A549 (cell line): ENCODE results near the gene TRPV6. TPM values are rescaled to one million over a fixed set of nuclear protein-coding genes. Genes with fewer than 3 reads are reported as not detected.
A peak's percentile ranks its signal among the peaks of the same experiment; 100 is the strongest.

ENCODE experiments used
- ATAC-seq, 2 experiments: fragments of 200-7000 bp in 1 of 2; fragments of >200 bp in 1 of 2; cut with Nextera tagmentation in 1 of 2; cut with Tn5 transposase in 1 of 2; 3 replicates each; pipeline versions ENCODE4 v1.8.0 to v1.9.1; 2018 to 2020; ENCODE audit warnings: mild to moderate bottlenecking in 1 of 2, moderate library complexity in 1 of 2
- CTCF ChIA-PET: fragments of 300-600 bp; sonication (Branson Sonifier 250); formaldehyde crosslinking; extraction: SDS; loops from one replicate; lab custom pipeline; 2021; ENCODE audit warnings: antibody characterized with exemption, inconsistent platforms; lab: Yijun Ruan, JAX
- POLR2A ChIA-PET: fragments of 350-600 bp; formaldehyde crosslinking; extraction: SDS; loops from one replicate; lab custom pipeline; 2021; ENCODE audit warnings: antibody characterized with exemption, inconsistent platforms; lab: Yijun Ruan, JAX
- DNase-seq, 2 experiments: peaks; one replicate each; pipeline versions ENCODE4 v3.0.0 to v3.0.0-alpha.2; 2011 to 2016; ENCODE audit warnings: low read depth in 1 of 2, low spot score in 1 of 2
- FAIRE-seq: peaks from 2 replicates; lab custom pipeline; 2011; peaks lifted over from hg19 to GRCh38; lab: Jason Lieb, UNC
- H3K27ac ChIP-seq, 2 experiments: fragments of >200 bp; sonication (Bioruptor Twin); formaldehyde crosslinking; 3 replicates each; pipeline ENCODE4 v1.5.1; 2016 to 2017
- H3K4me1 ChIP-seq: fragments of >200 bp; sonication (Bioruptor Twin); formaldehyde crosslinking; 3 replicates; pipeline ENCODE4 v1.6.1; 2016
- H3K4me2 ChIP-seq: fragments of >200 bp; sonication (Bioruptor Twin); formaldehyde crosslinking; 3 replicates; pipeline ENCODE4 v1.6.1; 2016
- H3K4me3 ChIP-seq: fragments of >200 bp; sonication (Bioruptor Twin); formaldehyde crosslinking; 3 replicates; pipeline ENCODE4 v1.5.1; 2016
- H3K9me3 ChIP-seq: fragments of >200 bp; sonication (Bioruptor Twin); formaldehyde crosslinking; 3 replicates; pipeline ENCODE4 v1.6.1; 2016
- BHLHE40 ChIP-seq: IDR thresholded peaks from 2 replicates; pipeline ENCODE4 v1.6.1; 2012; ENCODE audit warnings: low read depth, low read length, inconsistent platforms
- CBX8 ChIP-seq: fragments of 200-600 bp; sonication (generic); IDR thresholded peaks from 2 replicates; pipeline ENCODE4 v1.6.1; 2016
- CEBPB ChIP-seq, 2 experiments: fragments of >200 bp in 1 of 2; sonication (Bioruptor Twin) in 1 of 2; formaldehyde crosslinking in 1 of 2; IDR thresholded peaks; 2 replicates each; pipeline ENCODE4 v1.6.1; 2012 to 2016
- CHD2 ChIP-seq: fragments of 150-350 bp; IDR thresholded peaks from 2 replicates; pipeline ENCODE4 v1.6.1; 2014; ENCODE audit warnings: low read length; ENCODE audit not compliant: partially characterized antibody
- CHD4 ChIP-seq: fragments of 200-600 bp; sonication (generic); IDR thresholded peaks from 2 replicates; pipeline ENCODE4 v1.6.1; 2016; ENCODE audit warnings: antibody characterized with exemption, mild to moderate bottlenecking, borderline replicate concordance
- CTCF ChIP-seq: fragments of >200 bp; sonication (Bioruptor Twin); formaldehyde crosslinking; IDR thresholded peaks from 3 replicates; pipeline ENCODE4 v1.5.1; 2016
- EP300 ChIP-seq, 2 experiments: fragments of >200 bp; sonication (Bioruptor Twin); formaldehyde crosslinking; IDR thresholded peaks; 2 replicates in 1 of 2; 3 replicates in 1 of 2; pipeline ENCODE4 v1.6.1; 2016 to 2017
- FOXS1 ChIP-seq: fragments of 250-450 bp; sonication (Bioruptor Pico); IDR thresholded peaks from 2 replicates; pipeline ENCODE4 v1.5.0; 2020; ENCODE audit warnings: mild to moderate bottlenecking, moderate library complexity
- HDAC2 ChIP-seq: fragments of 200-600 bp; sonication (generic); IDR thresholded peaks from 2 replicates; pipeline ENCODE4 v1.6.1; 2016
- HES2 ChIP-seq: fragments of >200 bp; sonication (Bioruptor Twin); formaldehyde crosslinking; IDR thresholded peaks from 2 replicates; pipeline ENCODE4 v1.6.1; 2016
- HEYL ChIP-seq: fragments of 250-450 bp; sonication (Bioruptor Pico); IDR thresholded peaks from 2 replicates; pipeline ENCODE4 v1.8.0; 2021; ENCODE audit warnings: mild to moderate bottlenecking, moderate library complexity
- KDM1A ChIP-seq: fragments of 200-600 bp; sonication (generic); IDR thresholded peaks from 2 replicates; pipeline ENCODE4 v1.6.1; 2016; ENCODE audit warnings: low read depth, mild to moderate bottlenecking
- MAFK ChIP-seq: fragments of 450-650 bp; IDR thresholded peaks from 2 replicates; pipeline ENCODE4 v1.6.1; 2014; ENCODE audit not compliant: partially characterized antibody
- MAZ ChIP-seq: fragments of 150-350 bp; IDR thresholded peaks from 2 replicates; pipeline ENCODE4 v1.6.1; 2014; ENCODE audit warnings: antibody characterized with exemption, low read depth, low read length, borderline replicate concordance
- NFE2L2 ChIP-seq: fragments of 150-350 bp; conservative IDR thresholded peaks from 2 replicates; pipeline ENCODE4 v1.6.1; 2014; ENCODE audit warnings: low read length
- POLR2AphosphoS2 ChIP-seq: conservative IDR thresholded peaks from 2 replicates; pipeline ENCODE4 v1.6.1; 2012; ENCODE audit warnings: low read length, improper control_type of control experiment, inconsistent platforms
- RAD21 ChIP-seq, 2 experiments: fragments of >200 bp in 1 of 2; sonication (Bioruptor Twin) in 1 of 2; formaldehyde crosslinking in 1 of 2; IDR thresholded peaks in 1 of 2; conservative IDR thresholded peaks in 1 of 2; 2 replicates in 1 of 2; 3 replicates in 1 of 2; pipeline ENCODE4 v1.6.1; 2012 to 2018; ENCODE audit warnings: inconsistent platforms in 1 of 2
- RNF2 ChIP-seq: fragments of 200-600 bp; sonication (generic); IDR thresholded peaks from 2 replicates; pipeline ENCODE4 v1.6.1; 2016; ENCODE audit warnings: low read depth, mild to moderate bottlenecking, antibody characterized with exemption, moderate library complexity, borderline replicate concordance
- SMC3 ChIP-seq: fragments of >200 bp; sonication (Bioruptor Twin); formaldehyde crosslinking; IDR thresholded peaks from 3 replicates; pipeline ENCODE4 v1.6.1; 2018; ENCODE audit warnings: inconsistent platforms
- SREBF2 ChIP-seq: fragments of 450-650 bp; IDR thresholded peaks from 2 replicates; pipeline ENCODE4 v1.6.1; 2014; ENCODE audit warnings: mild to moderate bottlenecking, moderate library complexity
- TFCP2L1 ChIP-seq: fragments of 250-450 bp; sonication (Bioruptor Pico); IDR thresholded peaks from 2 replicates; pipeline ENCODE4 v1.5.0; 2021; ENCODE audit warnings: mild to moderate bottlenecking
- USF2 ChIP-seq: fragments of 450-650 bp; IDR thresholded peaks from 2 replicates; pipeline ENCODE4 v1.6.1; 2014; ENCODE audit warnings: antibody characterized with exemption
- ZC3H11A ChIP-seq: fragments of 450-650 bp; IDR thresholded peaks from 2 replicates; pipeline ENCODE4 v1.6.1; 2014; ENCODE audit warnings: antibody characterized with exemption, mild to moderate bottlenecking
- ZNF302 ChIP-seq: fragments of 250-450 bp; sonication (Bioruptor Pico); IDR thresholded peaks from 2 replicates; pipeline ENCODE4 v1.9.0; 2021; ENCODE audit warnings: inconsistent platforms, mild to moderate bottlenecking, moderate library complexity
- WGBS: methylation state at CpG from one replicate; pipeline ENCODE4 v1.1.6; 2017; ENCODE audit errors: missing lambda C conversion rate; 5-methylcytosine and 5-hydroxymethylcytosine counted together
- polyA plus RNA-seq, 4 experiments: library from polyadenylated mRNA; depleted of rRNA in 3 of 4; stranded (reverse); fragments of >200 nt; fragmentation: RNase III in 1 of 4; extraction: RNeasy Plus Mini Kit Qiagen cat#74134 plus additional on column Dnase treatment in 1 of 4; gene quantifications; 2 replicates in 3 of 4; 3 replicates in 1 of 4; pipeline ENCODE4 v1.2.3, GENCODE V29; 2011 to 2017
- TF ChIP-seq, protein P1 (sequence below): IDR thresholded peaks from 2 replicates; pipeline ENCODE4 v1.6.1; 2012; ENCODE audit warnings: low read depth, borderline replicate concordance
- TF ChIP-seq, protein P2 (sequence below): fragments of 200-600 bp; sonication (generic); IDR thresholded peaks from 2 replicates; pipeline ENCODE4 v1.6.1; 2016; ENCODE audit warnings: antibody characterized with exemption, mild to moderate bottlenecking, moderate library complexity

TRPV6 gene
- polyA plus RNA-seq, 2 of the 4 experiments (the other 2 are of a cell fraction) = not detected

- Histone ChIP-seq H3K4me1 (no peaks in the 10 kb centered on the region), H3K27ac (no peak overlapping the region), H3K4me3 (no peak overlapping the region), H3K9me3 (peaks cover 2% of the 10 kb centered on the region; the same call in 1 of the 3 replicates), H3K4me2 (no peak overlapping the region)
- DNase-seq (peak; percentile 31 to 70), ATAC-seq (peak; percentile 85 to 94), FAIRE-seq (no peak)
- POLR2A ChIA-PET = no interaction called here
- CTCF ChIA-PET = interaction anchor here (0.6 to 1.8 kb wide), 3 partner anchors 92 to 363 kb away, joined by 3 to 8 read pairs (median 3); no protein-coding TSS in a partner anchor
- 20% methylated on average over 21 of the region's 21 CpGs for WGBS
- TF ChIP-seq RNF2 = no peak
- TF ChIP-seq CTCF = peak; percentile 34; the same call in 1 of the 3 replicates
Measured at GRCh38 chr7:142908921-142909890, 23.7 kb upstream of the TRPV6 start.

DNA sequence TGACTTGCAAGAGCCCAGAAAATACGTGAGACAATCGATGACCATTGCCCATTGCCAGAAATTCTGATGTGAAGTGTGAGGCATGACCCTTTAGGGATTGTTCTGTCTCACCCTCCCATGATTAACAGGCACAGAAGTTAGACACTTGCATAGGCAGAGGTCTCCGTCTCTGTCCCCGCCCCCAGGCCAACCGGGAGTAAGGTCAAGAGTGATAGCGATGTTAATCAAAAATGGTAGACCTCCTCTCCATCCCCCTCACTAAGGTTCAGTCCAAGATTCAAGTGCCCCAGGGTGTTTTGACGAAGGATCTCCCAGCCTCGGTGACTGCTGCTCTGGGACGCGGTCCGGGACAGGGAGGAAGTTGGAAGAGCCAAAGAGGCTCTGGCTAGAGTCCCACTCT lies 22.7 kb upstream of the TRPV6 start:
- no peak for ATAC-seq
- POLR2A ChIA-PET = no interaction called here
- no peak for TF ChIP-seq CHD4
- no peak for TF ChIP-seq MAFK
- TF ChIP-seq, protein P1, sequence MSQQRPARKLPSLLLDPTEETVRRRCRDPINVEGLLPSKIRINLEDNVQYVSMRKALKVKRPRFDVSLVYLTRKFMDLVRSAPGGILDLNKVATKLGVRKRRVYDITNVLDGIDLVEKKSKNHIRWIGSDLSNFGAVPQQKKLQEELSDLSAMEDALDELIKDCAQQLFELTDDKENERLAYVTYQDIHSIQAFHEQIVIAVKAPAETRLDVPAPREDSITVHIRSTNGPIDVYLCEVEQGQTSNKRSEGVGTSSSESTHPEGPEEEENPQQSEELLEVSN = no peak
- TF ChIP-seq HDAC2 = no peak
- TF ChIP-seq CBX8 = no peak
- no peak for TF ChIP-seq CHD2
- no peak for TF ChIP-seq CEBPB (IDR thresholded peaks at IDR 0.05)
- FAIRE-seq = no peak
- CTCF ChIA-PET = no interaction called here
- Histone ChIP-seq H3K4me1 (no peaks in the 10 kb centered on the region), H3K9me3 (peaks cover 2% of the 10 kb centered on the region; the same call in 1 of the 3 replicates), H3K4me2 (no peak overlapping the region), H3K4me3 (no peak overlapping the region), H3K27ac (no peak overlapping the region)
- DNase-seq = no peak
- 44% methylated on average over 11 of the region's 11 CpGs for WGBS

DNA sequence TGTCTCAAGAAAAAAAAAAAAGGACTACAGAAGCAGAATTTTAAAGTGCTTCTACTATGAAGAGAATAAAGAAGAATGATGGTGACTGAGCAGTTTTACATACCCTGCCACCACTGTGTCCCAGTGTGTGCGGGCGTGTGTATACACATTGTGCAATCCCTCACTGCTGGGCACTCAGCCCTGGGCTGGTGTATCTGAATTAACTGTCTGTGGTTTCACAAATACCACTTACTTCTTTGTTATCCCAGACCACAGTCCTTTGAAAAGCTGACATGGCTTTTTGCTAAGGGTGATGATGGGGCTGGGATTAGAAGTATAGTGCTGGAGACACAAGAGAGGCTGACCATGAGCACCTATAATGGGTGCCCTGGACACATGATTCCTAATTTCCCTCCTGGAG lies 21.1 kb upstream of the TRPV6 start:
- Histone ChIP-seq H3K4me2 (no peak overlapping the region), H3K9me3 (peaks cover 2% of the 10 kb centered on the region; the same call in 1 of the 3 replicates), H3K4me3 (no peak overlapping the region), H3K27ac (no peak overlapping the region), H3K4me1 (no peaks in the 10 kb centered on the region)
- no peak for FAIRE-seq
- ATAC-seq = no peak
- ChIA-PET CTCF (no interaction called here), POLR2A (no interaction called here)
- no peak for TF ChIP-seq CEBPB (IDR thresholded peaks at IDR 0.05)
- TF ChIP-seq POLR2AphosphoS2 = no peak
- TF ChIP-seq ZNF302 = no peak
- TF ChIP-seq NFE2L2 = no peak
- TF ChIP-seq MAZ = no peak
- no peak for TF ChIP-seq EP300 (IDR thresholded peaks at IDR 0.05)
- no peak for TF ChIP-seq FOXS1 (CRISPR knock-in tag)
- TF ChIP-seq, protein P2, sequence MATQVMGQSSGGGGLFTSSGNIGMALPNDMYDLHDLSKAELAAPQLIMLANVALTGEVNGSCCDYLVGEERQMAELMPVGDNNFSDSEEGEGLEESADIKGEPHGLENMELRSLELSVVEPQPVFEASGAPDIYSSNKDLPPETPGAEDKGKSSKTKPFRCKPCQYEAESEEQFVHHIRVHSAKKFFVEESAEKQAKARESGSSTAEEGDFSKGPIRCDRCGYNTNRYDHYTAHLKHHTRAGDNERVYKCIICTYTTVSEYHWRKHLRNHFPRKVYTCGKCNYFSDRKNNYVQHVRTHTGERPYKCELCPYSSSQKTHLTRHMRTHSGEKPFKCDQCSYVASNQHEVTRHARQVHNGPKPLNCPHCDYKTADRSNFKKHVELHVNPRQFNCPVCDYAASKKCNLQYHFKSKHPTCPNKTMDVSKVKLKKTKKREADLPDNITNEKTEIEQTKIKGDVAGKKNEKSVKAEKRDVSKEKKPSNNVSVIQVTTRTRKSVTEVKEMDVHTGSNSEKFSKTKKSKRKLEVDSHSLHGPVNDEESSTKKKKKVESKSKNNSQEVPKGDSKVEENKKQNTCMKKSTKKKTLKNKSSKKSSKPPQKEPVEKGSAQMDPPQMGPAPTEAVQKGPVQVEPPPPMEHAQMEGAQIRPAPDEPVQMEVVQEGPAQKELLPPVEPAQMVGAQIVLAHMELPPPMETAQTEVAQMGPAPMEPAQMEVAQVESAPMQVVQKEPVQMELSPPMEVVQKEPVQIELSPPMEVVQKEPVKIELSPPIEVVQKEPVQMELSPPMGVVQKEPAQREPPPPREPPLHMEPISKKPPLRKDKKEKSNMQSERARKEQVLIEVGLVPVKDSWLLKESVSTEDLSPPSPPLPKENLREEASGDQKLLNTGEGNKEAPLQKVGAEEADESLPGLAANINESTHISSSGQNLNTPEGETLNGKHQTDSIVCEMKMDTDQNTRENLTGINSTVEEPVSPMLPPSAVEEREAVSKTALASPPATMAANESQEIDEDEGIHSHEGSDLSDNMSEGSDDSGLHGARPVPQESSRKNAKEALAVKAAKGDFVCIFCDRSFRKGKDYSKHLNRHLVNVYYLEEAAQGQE = no peak
- no peak for TF ChIP-seq TFCP2L1 (CRISPR knock-in tag)
- TF ChIP-seq SREBF2 = no peak
- TF ChIP-seq RAD21 (conservative IDR thresholded peaks at IDR 0.05 in 1 of 2, IDR thresholded peaks at IDR 0.05 in 1 of 2) = no peak
- no peak for TF ChIP-seq USF2
- TF ChIP-seq HDAC2 = no peak
- no peak for TF ChIP-seq KDM1A
- no peak for TF ChIP-seq SMC3
- no peak for TF ChIP-seq HES2
- TF ChIP-seq HEYL = no peak
- no peak for TF ChIP-seq ZC3H11A
- TF ChIP-seq BHLHE40 = no peak
- DNase-seq = no peak
- WGBS = 43% methylated on average over 2 of the region's 2 CpGs
